ENCODE results near the gene RBFOX1.
A peak's percentile ranks its signal among the peaks of the same experiment; 100 is the strongest.

The RBFOX1 gene

DNA sequence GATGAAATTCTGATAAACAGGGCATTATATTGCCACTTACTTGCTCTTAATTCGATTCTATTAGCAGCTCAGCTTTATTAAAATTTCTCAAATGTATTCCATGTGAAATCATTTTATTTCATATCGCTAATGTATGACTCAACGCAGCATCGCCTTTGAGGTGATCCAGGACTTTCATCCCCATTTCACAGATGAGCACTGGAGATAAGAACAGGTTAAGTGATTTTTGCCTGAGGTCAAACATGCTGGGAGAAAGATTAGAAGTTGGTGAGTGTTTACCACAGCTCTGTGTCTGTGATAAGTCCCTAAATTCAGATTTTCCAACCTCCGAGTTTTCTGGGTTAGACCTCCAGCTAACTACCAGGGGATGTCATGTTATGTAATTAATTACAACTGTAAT lies 43.6 kb downstream of the RBFOX1 start:
- DNase-seq = no peak

DNA sequence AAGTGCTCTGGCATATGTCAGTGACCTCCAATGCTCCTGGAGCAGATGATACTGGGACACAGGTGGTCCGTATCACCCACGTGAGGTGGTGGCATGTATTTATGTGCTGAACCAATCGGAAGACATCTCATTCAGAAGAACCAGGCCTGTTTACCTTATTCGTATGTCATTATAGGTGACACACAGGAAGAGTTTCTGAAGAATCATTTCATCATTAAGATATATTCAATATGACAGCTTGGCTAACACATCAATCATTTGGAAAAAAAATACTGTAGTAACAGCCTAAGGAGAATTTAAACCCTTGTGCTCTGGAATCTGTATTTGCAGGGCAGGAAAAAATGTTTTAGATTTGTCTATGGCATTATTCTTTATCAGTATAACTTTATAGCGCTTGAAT lies 44.6 kb downstream of the RBFOX1 start:
- DNase-seq = no peak

DNA sequence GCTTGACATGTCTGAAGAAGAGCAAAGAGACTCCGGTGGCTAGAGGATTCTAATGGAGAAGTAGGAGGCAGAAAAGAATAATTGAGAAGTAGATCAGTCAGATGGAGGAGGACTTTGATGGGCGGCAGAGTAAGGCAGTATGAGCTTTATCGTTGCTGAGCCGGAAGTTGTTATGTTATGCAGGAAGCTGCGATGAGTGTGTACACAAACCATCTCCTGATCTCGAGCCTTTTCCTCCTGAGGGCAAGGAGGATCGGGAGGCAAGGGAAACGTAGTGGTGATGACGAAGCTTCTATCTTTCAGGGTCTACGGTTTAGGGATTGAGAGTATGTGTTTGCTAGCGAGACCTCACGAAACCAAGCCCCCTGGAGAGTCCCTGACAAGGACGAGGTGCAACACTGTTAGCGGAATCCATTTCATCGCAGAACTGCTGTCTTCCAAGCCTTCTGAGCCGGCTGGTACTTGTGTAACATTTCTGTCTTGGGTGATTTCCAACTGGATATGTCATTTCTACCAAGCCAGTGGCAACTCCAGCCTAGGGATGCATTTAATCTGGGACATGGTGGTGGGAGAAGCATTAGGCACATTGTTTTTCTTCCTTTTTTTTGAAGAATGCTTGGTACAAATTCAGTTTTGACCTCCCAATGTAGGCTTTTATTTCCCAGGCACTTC lies 45.5 kb downstream of the RBFOX1 start:
- DNase-seq = no peak

DNA sequence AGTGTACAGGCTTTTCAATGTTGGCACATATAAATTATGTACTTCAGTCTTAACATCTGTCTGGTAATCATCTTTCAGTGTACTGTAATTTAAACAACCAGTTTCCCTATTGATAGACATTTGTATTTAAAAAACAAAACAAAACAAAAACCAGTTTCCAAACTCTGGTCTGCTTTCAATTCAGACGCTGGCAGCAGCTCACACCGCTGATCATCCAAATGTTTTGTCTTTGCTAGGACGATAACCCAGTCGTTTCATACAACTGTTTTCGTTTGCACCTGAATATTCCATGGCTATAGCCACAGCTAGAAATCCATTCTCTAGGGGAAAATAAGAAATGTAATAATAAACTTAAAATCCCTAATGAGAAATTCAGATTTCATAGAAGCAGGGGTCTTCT lies 47.8 kb downstream of the RBFOX1 start:
- DNase-seq = no peak

DNA sequence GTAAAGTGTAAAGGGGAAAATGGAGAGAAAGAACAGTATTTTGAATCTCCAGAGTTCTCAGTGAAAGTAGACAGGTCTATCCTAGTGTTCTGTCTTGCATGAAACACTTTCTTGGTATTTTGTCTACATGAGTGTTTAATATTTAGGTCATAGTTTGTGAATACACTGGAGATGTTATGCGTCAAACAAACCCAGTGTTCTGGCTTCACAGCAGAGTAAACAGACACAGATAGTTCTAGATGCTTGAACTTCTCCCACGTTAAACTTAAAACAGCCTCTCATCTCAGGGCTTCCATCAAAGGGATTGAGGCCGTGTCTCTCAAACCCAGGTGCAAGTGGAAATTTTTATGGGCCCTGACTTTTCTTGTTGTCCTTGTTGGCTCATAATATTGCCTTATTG lies 48.3 kb downstream of the RBFOX1 start:
- DNase-seq = no peak

DNA sequence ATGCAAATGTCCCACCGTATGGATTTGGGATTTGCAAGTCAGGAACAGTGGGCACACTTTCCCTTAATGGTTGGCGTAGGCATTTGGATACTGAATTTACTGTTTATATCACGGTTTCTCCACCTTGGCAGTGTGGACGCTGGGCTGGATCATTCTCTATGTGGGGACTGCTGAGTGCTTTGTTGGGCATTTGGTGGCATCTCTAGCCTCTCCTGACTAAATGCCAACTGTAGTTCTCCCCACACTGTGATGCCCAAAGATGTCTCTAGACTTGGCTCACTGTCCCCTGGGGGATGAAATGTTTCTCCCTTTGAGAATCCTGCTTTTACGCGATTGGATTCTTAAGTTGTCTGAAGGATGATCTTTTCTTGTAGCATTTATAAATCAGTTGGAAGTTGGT lies 49.0 kb downstream of the RBFOX1 start:
- no peak for DNase-seq

DNA sequence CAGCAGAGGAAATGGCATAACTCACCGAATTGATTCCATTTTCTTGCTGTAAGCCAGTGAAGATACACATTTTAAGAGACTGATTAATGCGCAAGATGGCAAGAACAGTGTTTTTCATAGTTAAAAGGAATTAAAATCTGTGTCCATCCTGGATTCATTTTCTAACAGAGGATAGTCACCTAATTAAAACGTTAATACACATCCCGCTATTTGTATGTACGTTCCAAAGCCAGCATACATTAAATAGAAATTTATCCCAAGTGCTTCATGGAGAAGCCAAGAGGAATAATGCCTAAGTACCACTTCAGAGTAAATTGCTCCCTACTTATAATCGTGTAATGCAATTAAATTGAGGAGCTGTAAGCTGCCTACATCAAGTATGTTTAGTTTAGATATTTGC lies 49.9 kb downstream of the RBFOX1 start:
- no peak for DNase-seq

DNA sequence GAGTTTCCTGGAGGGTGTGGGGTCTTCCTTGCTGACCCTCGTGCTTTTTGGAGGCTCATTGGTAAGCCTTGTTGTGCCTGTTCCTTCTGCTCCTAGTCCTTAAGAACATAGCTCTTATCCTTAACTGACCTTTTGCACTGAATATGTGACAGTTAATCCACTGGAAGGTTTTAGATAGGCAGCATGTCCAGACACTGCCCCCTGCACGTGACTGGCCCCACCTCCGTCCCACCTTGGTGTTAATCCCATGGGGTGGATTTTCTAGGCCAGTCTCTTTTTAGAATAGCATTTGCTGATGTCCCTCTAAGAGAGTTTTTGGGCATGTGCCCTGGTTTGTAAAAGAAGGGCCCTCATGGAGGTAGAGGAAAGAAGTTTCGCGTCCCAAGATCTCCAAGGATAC lies 58.3 kb downstream of the RBFOX1 start:
- DNase-seq = no peak

DNA sequence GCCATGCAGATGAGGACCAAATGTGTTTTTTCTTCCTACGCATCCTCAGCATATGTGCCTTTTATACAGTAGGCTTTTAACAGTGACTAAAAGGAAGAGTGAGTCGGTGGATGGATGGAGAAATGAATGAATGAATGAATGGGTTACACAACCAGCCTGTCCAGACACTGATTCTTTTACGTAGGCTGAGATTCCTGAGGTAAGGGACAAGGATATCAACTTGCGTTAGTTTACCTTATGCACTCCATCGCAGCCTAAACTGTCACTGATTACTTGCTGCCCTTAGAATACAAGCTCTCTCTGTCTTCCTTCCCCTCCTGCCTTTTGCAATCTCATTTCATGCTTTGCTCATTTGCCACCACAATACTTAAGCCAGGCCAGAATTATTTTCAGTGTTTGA lies 59.0 kb downstream of the RBFOX1 start:
- no peak for DNase-seq

DNA sequence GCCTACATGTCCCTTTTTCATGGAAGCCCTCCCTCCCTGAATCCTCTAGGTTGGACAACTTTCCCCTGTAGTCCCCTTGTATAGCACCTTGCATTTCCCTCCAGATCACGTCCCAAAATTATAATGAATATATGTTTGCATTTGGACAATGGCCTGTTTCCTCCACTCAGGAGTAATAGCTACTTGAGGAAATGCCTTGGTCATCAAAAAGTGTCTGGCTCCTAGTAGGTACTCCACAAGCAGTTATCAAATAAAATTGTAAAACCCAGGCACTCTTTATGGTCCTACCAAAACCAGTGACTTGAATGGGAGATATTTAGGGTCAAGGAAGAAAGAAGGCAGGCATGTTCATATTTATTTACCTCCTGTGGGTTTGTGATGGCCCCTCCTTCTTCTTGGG lies 59.6 kb downstream of the RBFOX1 start:
- no peak for DNase-seq

DNA sequence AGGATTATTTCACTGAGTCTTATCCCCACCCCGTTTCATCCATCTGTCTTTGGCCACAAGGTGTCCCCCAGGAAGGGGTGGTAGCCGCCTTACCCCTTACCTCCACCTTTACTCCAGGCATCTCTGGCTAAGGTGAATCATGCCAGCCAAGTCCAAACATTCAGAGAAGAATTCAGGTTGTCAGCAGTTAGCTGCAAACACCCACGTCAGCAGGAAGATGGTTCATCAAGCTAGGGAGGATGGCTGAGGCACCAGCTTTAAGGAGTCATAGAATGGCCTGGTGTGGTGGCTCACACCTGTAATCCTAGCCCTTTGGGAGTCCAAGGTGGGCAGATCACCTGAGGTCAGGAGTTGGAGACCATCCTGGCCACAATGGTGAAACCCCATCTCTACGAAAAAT lies 61.0 kb downstream of the RBFOX1 start:
- DNase-seq = no peak

DNA sequence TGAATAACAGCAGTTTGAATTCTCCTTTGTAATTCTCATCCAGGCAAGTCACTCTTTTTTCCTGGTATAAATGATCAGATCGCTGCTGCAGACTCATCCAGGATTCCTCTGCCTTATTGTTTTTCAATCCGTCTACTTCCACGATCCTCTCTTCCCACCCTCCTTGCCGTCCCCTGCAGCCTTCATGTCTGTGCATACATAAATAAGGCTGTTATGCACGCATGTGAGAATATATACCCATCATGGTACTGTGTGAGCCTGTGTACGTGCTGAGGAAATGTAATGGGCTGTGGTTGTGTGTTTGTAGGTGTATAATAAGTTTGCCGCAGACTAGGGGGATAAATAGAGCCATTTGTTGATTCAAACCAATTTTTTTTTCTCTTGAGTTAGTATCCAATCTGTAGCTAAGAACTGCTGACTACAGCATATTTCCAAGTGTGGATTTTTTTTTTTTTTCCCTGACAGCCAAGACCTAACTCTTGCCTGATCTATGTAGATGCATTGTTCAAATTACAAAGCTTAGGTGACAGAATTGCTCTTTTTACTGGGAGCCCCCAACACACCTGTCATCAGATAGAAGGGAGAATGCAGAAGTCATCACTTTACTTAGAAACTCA lies 62.2 kb downstream of the RBFOX1 start:
- no peak for DNase-seq

DNA sequence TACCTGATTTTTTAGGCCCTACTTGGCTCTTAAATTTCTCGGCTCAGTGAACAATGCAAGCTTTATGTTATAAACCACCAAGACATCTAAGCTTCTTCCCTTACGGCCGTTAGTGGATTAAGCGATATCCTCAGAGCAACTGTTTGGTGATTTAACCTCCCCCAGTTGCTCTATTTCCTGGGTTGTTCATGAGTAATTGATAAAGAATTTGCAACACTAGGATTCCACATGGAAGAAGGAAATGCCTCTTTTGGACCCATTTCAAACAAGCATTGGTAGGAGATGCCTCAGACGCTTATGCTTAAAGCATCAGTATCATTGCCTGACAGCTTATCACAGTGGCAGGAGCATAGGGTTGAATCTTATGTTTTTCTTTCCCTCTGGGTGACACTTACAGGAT lies 65.3 kb downstream of the RBFOX1 start:
- no peak for DNase-seq

DNA sequence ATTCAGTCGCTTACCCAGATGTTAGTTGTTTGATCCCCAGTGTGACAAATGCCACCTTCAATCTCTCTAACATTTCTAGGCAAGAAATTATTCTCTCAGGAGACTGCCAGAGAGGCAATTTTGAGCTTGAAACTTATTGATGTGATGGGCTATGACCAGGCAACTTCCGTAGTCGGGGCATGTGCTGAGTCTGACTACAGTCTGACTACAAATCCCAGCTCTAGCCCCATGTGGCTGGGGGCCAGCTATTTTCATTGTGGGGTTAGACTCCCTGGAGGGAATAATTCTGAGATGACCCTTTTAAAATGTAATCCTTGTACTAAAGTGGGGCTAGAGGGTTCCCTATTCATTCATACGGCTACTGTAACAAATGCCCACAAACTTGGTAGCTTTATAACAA lies 65.9 kb downstream of the RBFOX1 start:
- DNase-seq = no peak

DNA sequence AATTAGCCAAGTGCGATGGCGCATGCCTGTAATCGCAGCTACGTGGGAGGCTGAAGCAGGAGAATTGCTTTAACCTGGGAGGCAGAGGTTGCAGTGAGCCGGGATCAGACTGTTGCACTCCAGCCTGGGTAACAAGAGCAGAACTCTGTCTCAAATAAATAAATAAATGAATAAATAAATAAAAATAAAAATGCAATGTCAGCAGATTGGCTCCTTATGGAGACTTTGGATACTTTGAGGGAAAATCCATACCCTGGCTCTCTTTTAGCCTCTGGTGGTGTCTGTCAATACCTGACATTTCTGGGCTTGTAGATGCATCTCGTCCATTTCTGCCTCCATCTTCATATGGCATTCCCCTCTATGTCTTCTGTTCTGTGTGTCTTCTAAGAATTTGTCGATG lies 66.7 kb downstream of the RBFOX1 start:
- no peak for DNase-seq

DNA sequence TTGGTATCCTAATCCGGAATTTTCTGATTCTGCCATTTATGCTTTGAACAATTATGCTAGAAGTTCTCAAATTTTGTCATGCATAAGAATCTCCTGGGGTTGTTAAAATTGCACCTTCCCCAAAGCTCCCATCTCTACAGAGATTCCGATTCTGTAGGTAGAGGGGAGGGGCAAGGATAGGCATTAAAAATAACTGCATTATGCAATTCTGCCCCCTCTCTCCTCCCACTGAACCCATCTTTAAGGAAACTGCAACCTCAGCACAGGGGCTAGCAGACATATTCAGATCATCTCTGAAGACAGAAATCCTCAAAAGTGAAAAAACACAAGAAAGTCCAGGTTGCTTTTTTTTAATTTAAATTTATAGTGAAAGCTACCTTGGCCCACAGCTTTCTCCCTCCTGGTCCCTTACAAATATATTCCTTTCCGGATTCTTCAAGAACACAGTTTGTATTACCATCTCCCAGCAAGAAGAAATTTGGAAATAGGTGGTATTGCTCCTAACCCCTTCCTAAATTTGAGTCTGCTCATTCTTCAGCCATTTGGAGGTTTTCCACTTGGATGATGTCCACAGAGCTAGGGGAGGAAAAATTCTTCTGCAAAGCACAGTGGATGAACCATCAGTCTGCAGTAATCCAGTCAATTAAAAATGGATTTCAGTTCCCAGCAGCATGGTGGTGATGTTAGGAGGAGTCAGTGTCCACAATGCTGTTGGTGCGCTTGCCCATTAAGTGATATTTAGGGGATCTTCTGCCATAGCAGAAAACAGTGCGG lies 67.7 kb downstream of the RBFOX1 start:
- no peak for DNase-seq

DNA sequence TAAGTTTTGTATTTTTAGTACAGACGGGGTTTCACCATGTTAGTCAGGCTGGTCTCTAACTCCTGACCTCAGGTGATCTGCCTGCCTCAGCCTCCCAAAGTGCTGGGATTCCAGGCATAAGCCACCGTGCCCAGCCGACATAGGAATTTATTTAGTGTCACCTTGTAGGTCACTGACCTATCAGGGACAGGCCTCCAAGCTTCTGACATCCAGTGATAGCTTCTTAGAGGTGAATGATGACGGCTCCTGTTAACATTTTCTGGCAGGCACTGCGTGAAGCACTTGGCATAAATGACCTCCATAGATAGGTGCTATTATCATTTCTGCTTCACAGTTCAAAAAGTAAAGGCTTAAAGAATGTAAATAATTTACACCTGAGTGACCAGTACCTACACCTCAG lies 71.6 kb downstream of the RBFOX1 start:
- no peak for DNase-seq

DNA sequence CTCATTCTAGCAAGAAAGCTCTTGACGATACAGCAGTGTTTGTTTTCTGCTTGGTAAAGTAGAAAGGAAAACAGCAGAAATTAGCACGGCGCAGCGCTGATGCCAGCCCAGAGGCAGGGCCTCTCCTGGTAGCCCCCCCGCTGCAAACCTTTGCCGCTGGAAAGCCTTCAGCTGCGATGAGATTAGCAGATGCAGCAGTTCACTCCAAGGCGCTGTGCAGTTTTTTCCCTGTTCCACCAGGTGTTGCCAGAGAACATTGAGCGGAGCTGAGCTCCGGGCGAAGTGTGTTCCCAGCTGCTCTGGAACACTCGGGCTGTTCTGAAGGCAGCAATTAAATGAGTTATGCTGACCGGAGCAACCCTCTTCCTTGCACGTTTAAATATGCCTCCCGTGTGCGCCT lies 72.5 kb downstream of the RBFOX1 start:
- DNase-seq = peak; percentile 5 to 17

DNA sequence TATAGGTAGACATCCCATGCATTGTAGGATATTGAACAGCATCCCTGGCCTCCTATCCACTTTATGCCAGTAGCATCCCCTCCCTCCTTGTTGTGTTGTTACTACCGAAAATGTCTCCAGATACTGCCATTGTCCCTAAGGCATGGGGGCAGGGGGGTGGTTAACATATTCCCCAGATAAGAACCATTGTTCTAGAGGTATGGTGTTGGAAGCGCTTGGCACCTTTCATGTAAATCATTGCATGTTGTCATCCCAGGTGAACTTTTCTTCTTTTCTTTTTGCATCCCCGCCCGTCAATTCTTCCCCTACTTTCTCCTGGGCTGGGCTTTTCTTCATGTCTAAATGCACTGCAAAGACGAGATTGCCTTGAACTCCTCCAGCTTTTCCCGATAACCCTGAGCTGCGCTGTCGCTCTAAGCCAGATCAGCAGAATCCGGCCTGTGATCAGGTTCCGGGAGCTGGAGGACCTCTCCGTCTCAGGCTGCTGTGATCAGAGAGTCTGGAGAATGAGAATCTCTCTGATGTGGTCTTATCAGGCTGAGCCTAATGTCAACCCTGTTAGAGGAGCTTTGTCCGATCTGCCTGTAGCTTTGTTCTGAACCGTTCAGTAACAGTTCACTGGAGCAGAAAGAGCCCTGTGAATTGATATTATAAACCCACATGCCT lies 76.2 kb downstream of the RBFOX1 start:
- DNase-seq = no peak

DNA sequence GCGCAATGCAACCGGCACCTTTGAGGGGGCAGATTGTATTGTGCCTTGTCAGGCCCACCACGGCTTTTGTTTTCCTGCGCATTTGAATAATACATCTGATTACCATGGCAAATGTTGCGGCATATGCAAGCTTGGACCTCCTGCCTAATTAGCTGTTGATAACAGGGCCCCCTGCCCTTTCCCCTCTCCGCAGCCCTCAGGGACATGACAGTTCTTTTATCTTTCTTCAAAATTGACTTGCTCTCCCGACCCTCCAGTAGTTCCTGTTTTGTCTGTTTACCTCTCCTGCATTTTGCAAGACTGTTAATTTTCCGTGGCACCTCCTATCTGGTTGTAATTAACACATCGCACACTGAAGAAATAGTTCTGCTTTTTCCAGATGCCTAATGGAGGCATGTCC lies 86.8 kb downstream of the RBFOX1 start:
- DNase-seq = no peak

DNA sequence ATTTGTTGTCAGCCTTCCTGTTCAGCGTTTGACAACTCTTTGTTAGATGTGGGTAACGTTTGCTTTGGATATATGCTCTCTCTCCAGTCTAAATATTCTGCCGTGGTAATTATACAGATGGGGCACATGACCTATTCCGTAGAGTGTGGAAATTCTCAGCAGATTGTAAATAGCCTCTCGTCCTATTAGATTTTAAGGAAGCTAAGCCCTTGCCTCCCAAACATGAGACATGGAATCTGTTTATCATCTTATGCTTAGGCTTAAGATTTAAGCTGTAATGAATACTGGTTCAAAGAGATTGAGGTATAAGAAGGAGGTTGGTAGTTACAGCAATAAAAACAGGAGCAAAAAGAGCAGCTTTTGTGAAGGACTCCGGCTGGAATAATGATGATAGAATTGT lies 87.4 kb downstream of the RBFOX1 start:
- DNase-seq = no peak

DNA sequence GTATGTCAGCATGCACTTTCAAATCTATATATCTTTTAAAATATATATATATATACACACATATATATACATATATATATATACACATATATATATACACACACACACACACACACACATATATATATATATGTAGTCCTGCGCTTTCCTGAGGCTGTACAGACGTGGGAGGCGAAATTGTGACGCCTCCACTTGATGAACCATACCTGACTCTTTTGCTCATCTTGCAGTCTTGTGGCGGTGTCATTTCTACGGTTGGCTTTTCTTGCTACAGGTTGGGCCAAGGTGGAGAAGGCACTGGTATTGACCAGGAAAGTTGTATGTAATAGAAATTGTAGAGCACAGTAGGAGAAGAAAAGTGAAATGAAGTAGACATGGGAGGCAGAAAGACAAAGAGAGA lies 88.2 kb downstream of the RBFOX1 start:
- no peak for DNase-seq

DNA sequence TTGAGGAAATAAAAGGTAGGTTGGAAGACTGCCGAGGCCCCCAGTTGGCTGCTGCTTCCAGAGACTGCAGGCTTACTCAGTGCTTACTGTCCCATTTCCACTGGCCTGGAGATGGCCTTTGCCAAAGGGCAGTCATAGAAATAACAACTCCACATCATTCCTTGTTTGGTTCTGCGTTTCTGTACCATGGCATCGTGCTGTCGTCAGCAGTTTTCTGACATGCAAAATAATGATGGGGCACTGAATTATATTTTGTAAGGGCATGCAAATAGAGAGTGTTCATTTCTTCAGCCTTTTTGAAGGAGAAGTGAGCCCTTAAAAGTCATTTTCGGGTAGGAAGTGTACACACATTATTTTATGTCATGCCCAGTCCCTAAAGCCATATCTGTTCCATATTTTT lies 88.9 kb downstream of the RBFOX1 start:
- DNase-seq = no peak
